GM12878 (cell line): ENCODE results near the gene BEND4. TPM values are rescaled to one million over a fixed set of nuclear protein-coding genes. Genes with fewer than 3 reads are reported as not detected.

Experiments used
- ATAC-seq: fragments of 200-7000 bp; cut with Tn5 transposase; 3 replicates; pipeline ENCODE4 v1.9.1; 2020; ENCODE audit warnings: mild to moderate bottlenecking, moderate library complexity
- BruUV-seq: library from RNA; stranded (reverse); fragments of 400-500 nt; replicated peaks from 2 replicates; lab custom pipeline; 2021; lab: Mats Ljungman, UMichigan
- CTCF ChIA-PET: fragments of 300-600 bp; sonication (Branson Sonifier 250); formaldehyde crosslinking; extraction: SDS; loops from one replicate; lab custom pipeline; 2021; ENCODE audit warnings: inconsistent platforms; lab: Yijun Ruan, JAX
- POLR2A ChIA-PET: fragments of 350-600 bp; formaldehyde crosslinking; extraction: SDS; loops from one replicate; lab custom pipeline; 2021; ENCODE audit warnings: inconsistent platforms; lab: Charles Lee
- RAD21 ChIA-PET: fragments of 300-600 bp; sonication (Branson Sonifier 250); formaldehyde crosslinking; loops from one replicate; lab custom pipeline; 2023; ENCODE audit warnings: antibody characterized with exemption; ENCODE audit not compliant: unreplicated experiment; lab: Charles Lee
- SMC1A ChIA-PET: fragments of 300-600 bp; sonication (Branson Sonifier 250); formaldehyde crosslinking; loops from one replicate; lab custom pipeline; 2023; ENCODE audit not compliant: unreplicated experiment, uncharacterized antibody; lab: Charles Lee
- DNase-seq: peaks from one replicate; pipeline ENCODE4 v3.0.0-alpha.2; 2011; ENCODE audit warnings: low read depth, low spot score
- FAIRE-seq: peaks from 3 replicates; lab custom pipeline; 2011; peaks lifted over from hg19 to GRCh38; lab: Jason Lieb, UNC
- H2AFZ ChIP-seq: 2 replicates; pipeline ENCODE4 v1.6.0; 2011; ENCODE audit warnings: low read depth, low read length, control low read depth; ENCODE audit not compliant: control insufficient read depth
- H3K27ac ChIP-seq: 2 replicates; pipeline ENCODE4 v1.5.1; 2011; ENCODE audit warnings: control low read depth; ENCODE audit not compliant: control insufficient read depth, insufficient read depth
- H3K27me3 ChIP-seq, 2 experiments: replicated peaks in 1 of 2; 2 replicates each; pipeline versions ENCODE4 v1.6.0 to v1.6.1; 2011; ENCODE audit warnings: low read length in 1 of 2; ENCODE audit not compliant: control insufficient read depth in 2 of 2, insufficient read depth in 2 of 2
- H3K36me3 ChIP-seq, 2 experiments: 2 replicates each; pipeline ENCODE4 v1.5.1; 2011; ENCODE audit warnings: low read length in 1 of 2; ENCODE audit not compliant: control insufficient read depth in 2 of 2, insufficient read depth in 2 of 2
- H3K4me1 ChIP-seq: 2 replicates; pipeline ENCODE4 v1.6.1; 2011; ENCODE audit warnings: mild to moderate bottlenecking, low read length, moderate library complexity, mixed read lengths; ENCODE audit not compliant: control insufficient read depth, insufficient read depth
- H3K4me2 ChIP-seq: 2 replicates; pipeline ENCODE4 v1.6.0; 2011; ENCODE audit warnings: control low read depth; ENCODE audit not compliant: control insufficient read depth, insufficient read depth
- H3K4me3 ChIP-seq: fragments of 200-600 bp; sonication (generic); 2 replicates; pipeline ENCODE4 v1.5.1; 2016
- H3K79me2 ChIP-seq: 2 replicates; pipeline ENCODE4 v1.6.0; 2011; ENCODE audit warnings: low read length; ENCODE audit not compliant: control insufficient read depth, insufficient read depth
- H3K9ac ChIP-seq: 2 replicates; pipeline ENCODE4 v1.8.0; 2011; ENCODE audit warnings: low read length, control low read depth, mixed read lengths; ENCODE audit not compliant: control insufficient read depth, insufficient read depth
- H3K9me3 ChIP-seq: replicated peaks from 3 replicates; pipeline ENCODE4 v1.5.1; 2011; ENCODE audit warnings: mild to moderate bottlenecking, low read length; ENCODE audit not compliant: control insufficient read depth, insufficient read depth
- H4K20me1 ChIP-seq: 2 replicates; pipeline ENCODE4 v1.6.0; 2011; ENCODE audit not compliant: control insufficient read depth, insufficient read depth
- FOS ChIP-seq: IDR thresholded peaks from 3 replicates; pipeline ENCODE4 v1.6.1; 2011; ENCODE audit warnings: borderline replicate concordance; ENCODE audit not compliant: insufficient read length; ENCODE audit errors: extremely low read depth
- FOXK2 ChIP-seq: fragments of 450-650 bp; IDR thresholded peaks from 2 replicates; pipeline ENCODE4 v1.6.1; 2017; ENCODE audit warnings: mild to moderate bottlenecking, moderate library complexity
- HCFC1 ChIP-seq: fragments of 150-350 bp; IDR thresholded peaks from 2 replicates; pipeline ENCODE4 v1.6.1; 2014; ENCODE audit warnings: low read length
- HDGF ChIP-seq: fragments of 450-650 bp; IDR thresholded peaks from 2 replicates; pipeline ENCODE4 v1.6.1; 2016; ENCODE audit warnings: antibody characterized with exemption
- IRF3 ChIP-seq: fragments of 450-650 bp; IDR thresholded peaks from 2 replicates; pipeline ENCODE4 v1.6.1; 2014; ENCODE audit warnings: mild to moderate bottlenecking
- KLF5 ChIP-seq: fragments of 450-650 bp; IDR thresholded peaks from 2 replicates; pipeline ENCODE4 v1.6.1; 2014; ENCODE audit warnings: mild to moderate bottlenecking; ENCODE audit not compliant: partially characterized antibody
- MTA3 ChIP-seq: IDR thresholded peaks from 2 replicates; pipeline ENCODE4 v1.6.1; 2012; ENCODE audit warnings: low read length, inconsistent platforms, borderline replicate concordance
- MXI1 ChIP-seq: fragments of 150-350 bp; IDR thresholded peaks from 2 replicates; pipeline ENCODE4 v1.6.1; 2011; ENCODE audit warnings: low read depth, mild to moderate bottlenecking, inconsistent platforms, low read length, improper control_type of control experiment
- PRDM15 ChIP-seq: fragments of 450-650 bp; formaldehyde crosslinking; IDR thresholded peaks from 2 replicates; pipeline ENCODE4 v1.4.0; 2020; ENCODE audit warnings: mild to moderate bottlenecking, moderate library complexity
- SREBF2 ChIP-seq: IDR thresholded peaks from 2 replicates; pipeline ENCODE4 v1.6.1; 2012; ENCODE audit warnings: mild to moderate bottlenecking, low read length
- TCF12 ChIP-seq: IDR thresholded peaks from 2 replicates; pipeline ENCODE4 v1.6.1; 2011; ENCODE audit warnings: low read depth, mild to moderate bottlenecking, low read length
- TCF7 ChIP-seq: IDR thresholded peaks from 2 replicates; pipeline ENCODE4 v1.6.1; 2014; ENCODE audit warnings: antibody characterized with exemption, borderline replicate concordance
- USF1 ChIP-seq: IDR thresholded peaks from 2 replicates; pipeline ENCODE4 v1.6.1; 2011; ENCODE audit warnings: borderline replicate concordance, low read depth, mild to moderate bottlenecking, moderate library complexity, mixed read lengths, low read length; ENCODE audit not compliant: insufficient read depth; ENCODE audit errors: extremely low read length
- ZNF622 ChIP-seq: fragments of 450-650 bp; IDR thresholded peaks from 2 replicates; pipeline ENCODE4 v1.6.1; 2017; ENCODE audit warnings: mild to moderate bottlenecking, inconsistent platforms
- WGBS: methylation state at CpG from one replicate; pipeline ENCODE4 v1.1.6; 2016; ENCODE audit warnings: low lambda C conversion rate; ENCODE audit not compliant: insufficient replicate concordance, insufficient coverage; ENCODE audit errors: missing lambda C conversion rate; 5-methylcytosine and 5-hydroxymethylcytosine counted together
- in situ Hi-C: fragments of 300-500 bp; cut with MboI; formaldehyde crosslinking; loops from 9 replicates; pipeline ENCODE4 v1.14.3; 2018; ENCODE audit warnings: mixed read lengths
- intact Hi-C: fragments of 100-400 bp; cut with micrococcal nuclease; formaldehyde crosslinking; loops from one replicate; pipeline ENCODE4 v1.14.2; 2022; ENCODE audit not compliant: unreplicated experiment
- polyA plus RNA-seq, 11 experiments: library from polyadenylated mRNA; depleted of rRNA in 4 of 11; unstranded in 6 of 11; stranded (reverse) in 5 of 11; fragments of >200 nt; fragmentation: Nextera tagmentation in 4 of 11; fragmentation: Illumina TruSeq in 1 of 11; extraction: Ambion mirVana in 4 of 11; extraction: Trizol in 1 of 11; gene quantifications; 1 replicate in 1 of 11; 2 replicates in 10 of 11; pipeline versions ENCODE4 v1.2.1 to v1.2.3, GENCODE V29; 2011 to 2016; ENCODE audit warnings: inconsistent platforms in 2 of 11, missing spikeins in 2 of 11, low read depth in 1 of 11
- total RNA-seq, 4 experiments: library from RNA; depleted of rRNA in 3 of 4; stranded (reverse); fragments of >200 nt in 3 of 4; fragmentation: Illumina TruSeq in 1 of 4; extraction: Trizol in 1 of 4; gene quantifications; 2 replicates each; pipeline versions ENCODE4 v1.2.1 to v1.2.3, GENCODE V29; 2013 to 2021

The BEND4 gene
- total and polyA plus RNA-seq, 10 of the 15 experiments (the other 5 are each of a cell fraction or from before 2014, with no cell fraction given): under 0.01 to 0.15 (median 0.04) TPM; not detected in 1

GRCh38 chr4:42119886-42120285 is 32.6 kb downstream of the BEND4 start:
- in situ Hi-C loops (no loop called here), intact Hi-C loops (no loop called here)
- CTCF ChIA-PET: no interaction called here
- H3K27me3 ChIP-seq: no peaks in the 10 kb centered on the region
- H3K4me2 ChIP-seq: no peak overlapping the region
- 60% methylated on average over 12 of the region's 12 CpGs for WGBS
- no peak overlapping the region for H3K4me3 ChIP-seq
- H3K4me1 ChIP-seq: no peaks in the 10 kb centered on the region
- no peak overlapping the region for H2AFZ ChIP-seq
- no peaks in the 10 kb centered on the region for H3K36me3 ChIP-seq
- TF ChIP-seq FOS: no peak
- no peak for TF ChIP-seq KLF5
- no peak for TF ChIP-seq FOXK2
- TF ChIP-seq USF1: no peak
- no peak for TF ChIP-seq ZNF622
- TF ChIP-seq SREBF2: no peak
- no peak for TF ChIP-seq MTA3
- no peak for TF ChIP-seq PRDM15
- TF ChIP-seq TCF7: no peak
- TF ChIP-seq HCFC1: no peak
- no peak for TF ChIP-seq TCF12
- TF ChIP-seq IRF3: no peak
- no peak for TF ChIP-seq HDGF
- no peak for TF ChIP-seq MXI1
- SMC1A ChIA-PET: no interaction called here
- RAD21 ChIA-PET: no interaction called here
- no peaks in the 10 kb centered on the region for H4K20me1 ChIP-seq
- FAIRE-seq (no peak), ATAC-seq (no peak), DNase-seq (no peak)
- no TSS peak for BruUV-seq
- no peaks in the 10 kb centered on the region for H3K79me2 ChIP-seq
- POLR2A ChIA-PET: no interaction called here
- no peak overlapping the region for H3K27ac ChIP-seq
- H3K9ac ChIP-seq: no peak overlapping the region
- no peaks in the 10 kb centered on the region for H3K9me3 ChIP-seq
